H1 (cell line): ENCODE measurements around the gene ANP32A. TPM values are rescaled to one million over a fixed set of nuclear protein-coding genes. Genes with fewer than 3 reads are reported as not detected.

Source experiments
- CBX5 ChIP-seq: fragments of 300-800, 300-1000 bp; sonication (generic); IDR thresholded peaks from 2 replicates; pipeline ENCODE4 v1.7.1; 2016; ENCODE audit warnings: antibody characterized with exemption, low read length, low read depth
- HDAC6 ChIP-seq: IDR thresholded peaks from one replicate; pipeline ENCODE4 v1.7.1; 2012; ENCODE audit warnings: low read depth, mild to moderate bottlenecking, inconsistent platforms, low read length, moderate library complexity
- POU5F1 ChIP-seq: IDR thresholded peaks from 2 replicates; pipeline ENCODE4 v1.6.1; 2011; ENCODE audit warnings: low read depth, mild to moderate bottlenecking, low read length, moderate library complexity
- YY1 ChIP-seq: IDR thresholded peaks from 2 replicates; pipeline ENCODE4 v1.6.1; 2011; ENCODE audit warnings: low read depth, mild to moderate bottlenecking, low read length
- polyA plus RNA-seq, 7 experiments: library from polyadenylated mRNA; depleted of rRNA in 3 of 7; stranded (reverse) in 5 of 7; unstranded in 2 of 7; fragments of >200 nt in 5 of 7; fragments of 200-250 nt in 2 of 7; gene quantifications; 1 replicate in 5 of 7; 2 replicates in 1 of 7; 4 replicates in 1 of 7; pipeline versions ENCODE4 v1.2.1 to v1.2.3, GENCODE V29; 2011 to 2013; ENCODE audit warnings: missing spikeins in 2 of 7, mixed read lengths in 2 of 7
- total RNA-seq: library from RNA; stranded (reverse); fragmentation: NEBNext Ultra II Directional; extraction: Animal tissue kit (Norgen Biotek cat#: 25700); gene quantifications from 2 replicates; pipeline ENCODE4 v1.2.1, GENCODE V29; 2021
- TF ChIP-seq, protein P1 (sequence below): fragments of 300-600 bp; sonication (generic); IDR thresholded peaks from 2 replicates; pipeline ENCODE4 v1.7.1; 2012; ENCODE audit warnings: low read length, moderate library complexity, mild to moderate bottlenecking, inconsistent platforms; ENCODE audit not compliant: insufficient replicate concordance

ANP32A gene
- total and polyA plus RNA-seq, 2 of the 8 experiments (the other 6 are each of a cell fraction or from before 2014, with no cell fraction given): 70.8 to 295 TPM

- TF ChIP-seq, protein P1, sequence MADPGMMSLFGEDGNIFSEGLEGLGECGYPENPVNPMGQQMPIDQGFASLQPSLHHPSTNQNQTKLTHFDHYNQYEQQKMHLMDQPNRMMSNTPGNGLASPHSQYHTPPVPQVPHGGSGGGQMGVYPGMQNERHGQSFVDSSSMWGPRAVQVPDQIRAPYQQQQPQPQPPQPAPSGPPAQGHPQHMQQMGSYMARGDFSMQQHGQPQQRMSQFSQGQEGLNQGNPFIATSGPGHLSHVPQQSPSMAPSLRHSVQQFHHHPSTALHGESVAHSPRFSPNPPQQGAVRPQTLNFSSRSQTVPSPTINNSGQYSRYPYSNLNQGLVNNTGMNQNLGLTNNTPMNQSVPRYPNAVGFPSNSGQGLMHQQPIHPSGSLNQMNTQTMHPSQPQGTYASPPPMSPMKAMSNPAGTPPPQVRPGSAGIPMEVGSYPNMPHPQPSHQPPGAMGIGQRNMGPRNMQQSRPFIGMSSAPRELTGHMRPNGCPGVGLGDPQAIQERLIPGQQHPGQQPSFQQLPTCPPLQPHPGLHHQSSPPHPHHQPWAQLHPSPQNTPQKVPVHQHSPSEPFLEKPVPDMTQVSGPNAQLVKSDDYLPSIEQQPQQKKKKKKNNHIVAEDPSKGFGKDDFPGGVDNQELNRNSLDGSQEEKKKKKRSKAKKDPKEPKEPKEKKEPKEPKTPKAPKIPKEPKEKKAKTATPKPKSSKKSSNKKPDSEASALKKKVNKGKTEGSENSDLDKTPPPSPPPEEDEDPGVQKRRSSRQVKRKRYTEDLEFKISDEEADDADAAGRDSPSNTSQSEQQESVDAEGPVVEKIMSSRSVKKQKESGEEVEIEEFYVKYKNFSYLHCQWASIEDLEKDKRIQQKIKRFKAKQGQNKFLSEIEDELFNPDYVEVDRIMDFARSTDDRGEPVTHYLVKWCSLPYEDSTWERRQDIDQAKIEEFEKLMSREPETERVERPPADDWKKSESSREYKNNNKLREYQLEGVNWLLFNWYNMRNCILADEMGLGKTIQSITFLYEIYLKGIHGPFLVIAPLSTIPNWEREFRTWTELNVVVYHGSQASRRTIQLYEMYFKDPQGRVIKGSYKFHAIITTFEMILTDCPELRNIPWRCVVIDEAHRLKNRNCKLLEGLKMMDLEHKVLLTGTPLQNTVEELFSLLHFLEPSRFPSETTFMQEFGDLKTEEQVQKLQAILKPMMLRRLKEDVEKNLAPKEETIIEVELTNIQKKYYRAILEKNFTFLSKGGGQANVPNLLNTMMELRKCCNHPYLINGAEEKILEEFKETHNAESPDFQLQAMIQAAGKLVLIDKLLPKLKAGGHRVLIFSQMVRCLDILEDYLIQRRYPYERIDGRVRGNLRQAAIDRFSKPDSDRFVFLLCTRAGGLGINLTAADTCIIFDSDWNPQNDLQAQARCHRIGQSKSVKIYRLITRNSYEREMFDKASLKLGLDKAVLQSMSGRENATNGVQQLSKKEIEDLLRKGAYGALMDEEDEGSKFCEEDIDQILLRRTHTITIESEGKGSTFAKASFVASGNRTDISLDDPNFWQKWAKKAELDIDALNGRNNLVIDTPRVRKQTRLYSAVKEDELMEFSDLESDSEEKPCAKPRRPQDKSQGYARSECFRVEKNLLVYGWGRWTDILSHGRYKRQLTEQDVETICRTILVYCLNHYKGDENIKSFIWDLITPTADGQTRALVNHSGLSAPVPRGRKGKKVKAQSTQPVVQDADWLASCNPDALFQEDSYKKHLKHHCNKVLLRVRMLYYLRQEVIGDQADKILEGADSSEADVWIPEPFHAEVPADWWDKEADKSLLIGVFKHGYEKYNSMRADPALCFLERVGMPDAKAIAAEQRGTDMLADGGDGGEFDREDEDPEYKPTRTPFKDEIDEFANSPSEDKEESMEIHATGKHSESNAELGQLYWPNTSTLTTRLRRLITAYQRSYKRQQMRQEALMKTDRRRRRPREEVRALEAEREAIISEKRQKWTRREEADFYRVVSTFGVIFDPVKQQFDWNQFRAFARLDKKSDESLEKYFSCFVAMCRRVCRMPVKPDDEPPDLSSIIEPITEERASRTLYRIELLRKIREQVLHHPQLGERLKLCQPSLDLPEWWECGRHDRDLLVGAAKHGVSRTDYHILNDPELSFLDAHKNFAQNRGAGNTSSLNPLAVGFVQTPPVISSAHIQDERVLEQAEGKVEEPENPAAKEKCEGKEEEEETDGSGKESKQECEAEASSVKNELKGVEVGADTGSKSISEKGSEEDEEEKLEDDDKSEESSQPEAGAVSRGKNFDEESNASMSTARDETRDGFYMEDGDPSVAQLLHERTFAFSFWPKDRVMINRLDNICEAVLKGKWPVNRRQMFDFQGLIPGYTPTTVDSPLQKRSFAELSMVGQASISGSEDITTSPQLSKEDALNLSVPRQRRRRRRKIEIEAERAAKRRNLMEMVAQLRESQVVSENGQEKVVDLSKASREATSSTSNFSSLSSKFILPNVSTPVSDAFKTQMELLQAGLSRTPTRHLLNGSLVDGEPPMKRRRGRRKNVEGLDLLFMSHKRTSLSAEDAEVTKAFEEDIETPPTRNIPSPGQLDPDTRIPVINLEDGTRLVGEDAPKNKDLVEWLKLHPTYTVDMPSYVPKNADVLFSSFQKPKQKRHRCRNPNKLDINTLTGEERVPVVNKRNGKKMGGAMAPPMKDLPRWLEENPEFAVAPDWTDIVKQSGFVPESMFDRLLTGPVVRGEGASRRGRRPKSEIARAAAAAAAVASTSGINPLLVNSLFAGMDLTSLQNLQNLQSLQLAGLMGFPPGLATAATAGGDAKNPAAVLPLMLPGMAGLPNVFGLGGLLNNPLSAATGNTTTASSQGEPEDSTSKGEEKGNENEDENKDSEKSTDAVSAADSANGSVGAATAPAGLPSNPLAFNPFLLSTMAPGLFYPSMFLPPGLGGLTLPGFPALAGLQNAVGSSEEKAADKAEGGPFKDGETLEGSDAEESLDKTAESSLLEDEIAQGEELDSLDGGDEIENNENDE: no peak
- TF ChIP-seq YY1: no peak
- TF ChIP-seq POU5F1: no peak
- TF ChIP-seq HDAC6: no peak
- no peak for TF ChIP-seq CBX5
These were observed 86.3 kb downstream of the ANP32A start (continued) for GRCh38 chr15:68734352-68734751.
